GM18858 (cell line): ENCODE results near the gene GTF2H1.
A peak's percentile ranks its signal among the peaks of the same experiment; 100 is the strongest.
"Not testable (repeated sequence)": the region's sequence is repeated elsewhere in the genome, so short reads cannot be mapped to it uniquely, and the experiment has no call there.

Experiments
- ATAC-seq: cut with Tn5 transposase; IDR thresholded peaks from one replicate; pipeline ENCODE4 v1.9.1; 2021; ENCODE audit not compliant: unreplicated experiment

The GTF2H1 gene

DNA sequence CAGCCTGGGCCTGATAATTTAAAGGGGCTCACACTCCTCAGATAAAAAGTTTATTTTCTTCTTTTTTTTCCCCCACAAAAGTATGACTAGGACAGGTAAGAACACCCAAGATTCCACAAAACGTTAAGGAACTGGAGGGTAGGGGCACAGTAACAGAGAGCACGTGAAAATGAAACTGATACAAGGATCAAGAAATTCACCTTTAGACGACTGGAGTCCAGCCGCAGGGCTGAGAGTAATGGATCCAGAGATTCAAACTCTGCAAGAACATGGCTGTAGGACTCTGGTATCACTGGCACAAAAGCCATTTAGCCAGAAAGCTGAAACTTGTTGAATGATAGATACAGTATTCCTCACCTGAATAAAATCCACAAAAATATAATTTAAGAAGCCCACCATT lies 4.8 kb upstream of the GTF2H1 start:
- no peak for ATAC-seq

DNA sequence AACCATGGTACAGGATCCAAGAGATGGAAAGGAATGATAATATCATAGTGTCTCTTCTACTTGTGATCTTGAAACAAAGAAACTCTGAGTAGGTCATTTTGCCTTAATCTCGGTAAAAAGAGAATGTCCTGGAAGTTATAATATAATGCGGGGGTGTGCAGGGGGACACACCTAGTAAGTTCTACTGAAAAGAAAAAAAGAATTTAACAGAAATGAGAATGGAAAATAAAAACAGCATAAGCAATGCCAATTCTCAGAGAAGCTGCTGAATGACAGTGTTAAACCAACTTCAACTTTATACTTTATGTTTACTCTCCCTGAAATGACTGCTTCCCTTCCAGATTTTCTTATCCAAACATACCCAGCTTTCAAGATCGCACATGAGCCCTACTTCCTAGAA lies 2.5 kb upstream of the GTF2H1 start:
- no peak for ATAC-seq

DNA sequence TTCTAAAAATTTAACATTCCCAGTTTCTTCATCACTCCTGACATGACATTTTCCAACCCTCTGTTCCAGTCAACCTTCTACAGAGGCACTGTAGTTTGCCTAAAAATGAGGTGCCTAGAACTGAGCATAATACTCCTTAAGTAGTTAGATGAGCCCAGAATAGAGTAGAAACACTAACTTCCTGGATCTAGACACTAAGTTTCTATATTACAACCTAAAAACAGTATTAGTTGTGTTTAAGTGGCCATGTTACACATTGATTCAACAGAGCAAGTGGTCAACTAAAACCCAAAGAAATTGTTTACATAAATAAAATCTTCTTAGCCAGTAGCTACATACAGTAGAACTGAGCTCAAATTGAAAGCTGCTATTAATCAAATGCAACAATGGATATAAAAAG lies 1.8 kb upstream of the GTF2H1 start:
- no peak for ATAC-seq

DNA sequence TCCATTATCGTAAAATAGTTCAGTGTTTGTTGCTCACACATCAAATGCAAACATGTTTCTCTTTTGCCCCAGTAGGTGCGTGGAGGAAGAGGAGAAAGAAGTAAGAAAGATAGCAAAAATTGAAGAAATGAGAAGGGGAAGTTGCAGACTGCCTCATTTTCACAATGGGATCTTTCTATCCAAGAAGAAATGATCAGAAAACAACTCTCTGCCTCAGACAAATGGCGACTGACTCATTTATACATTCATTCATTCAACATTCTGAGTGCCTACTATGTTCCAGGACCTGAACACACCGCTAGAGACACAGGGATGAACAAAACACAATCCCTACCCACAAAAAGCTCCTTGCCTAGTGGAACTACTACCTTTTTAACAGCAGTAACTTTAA lies 794 bp upstream of the GTF2H1 start:
- ATAC-seq = peak; percentile 1

DNA sequence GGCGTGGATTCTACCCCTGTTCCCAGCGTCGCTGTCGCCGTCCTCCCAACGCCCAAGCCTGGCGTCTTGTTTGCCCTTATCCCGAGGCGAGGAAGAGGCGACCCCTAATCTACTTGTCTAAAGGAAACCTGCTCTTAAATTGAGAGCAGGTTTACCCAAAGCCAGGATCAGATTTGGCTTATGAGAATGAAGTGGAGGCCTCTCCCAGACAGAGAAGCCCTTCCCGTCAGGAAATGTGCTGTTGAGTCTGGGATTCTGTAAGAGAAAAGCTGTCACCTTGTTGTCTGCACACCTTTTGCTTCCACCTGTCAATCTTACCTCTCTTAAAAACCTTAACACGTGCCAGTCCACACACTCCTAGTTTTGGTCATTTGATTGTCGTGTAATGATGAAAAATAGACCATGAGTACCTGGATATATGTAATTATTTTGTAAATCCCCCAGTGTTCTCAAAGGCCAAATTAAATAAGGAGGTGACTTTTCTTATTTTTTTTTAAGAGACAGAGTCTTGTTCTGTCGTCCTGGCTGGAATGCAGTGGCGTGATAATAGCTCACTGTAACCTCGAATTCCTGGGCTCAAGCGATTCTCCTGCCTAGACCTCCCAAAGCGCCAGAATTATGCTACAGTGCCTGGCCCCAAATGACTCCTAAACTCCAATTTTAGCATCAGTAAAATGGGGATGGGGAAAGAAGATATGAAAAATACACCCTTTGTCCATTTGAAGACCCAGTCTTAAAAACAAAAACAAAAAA lies 627 bp downstream of the GTF2H1 start:
- ATAC-seq = no peak

DNA sequence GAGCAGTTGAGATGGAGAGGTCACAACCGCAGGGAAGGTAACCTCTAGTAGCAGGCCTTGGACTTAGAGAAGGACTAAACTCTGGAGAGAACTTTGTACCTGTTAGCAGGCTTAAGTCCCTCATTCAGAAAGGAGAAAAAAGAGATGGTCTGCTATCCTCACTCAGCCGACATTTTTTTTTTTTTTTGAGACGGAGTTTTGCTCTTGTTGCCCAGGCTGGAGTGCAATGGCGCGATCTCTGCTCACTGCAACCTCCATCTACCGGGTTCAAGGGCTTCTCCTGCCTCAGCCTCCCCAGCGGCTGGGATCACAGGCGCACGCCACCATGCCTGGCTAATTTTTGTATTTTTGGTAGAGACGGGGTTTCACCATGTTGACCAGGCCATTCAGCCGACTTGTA lies 1.5 kb downstream of the GTF2H1 start:
- ATAC-seq = not testable (repeated sequence)

DNA sequence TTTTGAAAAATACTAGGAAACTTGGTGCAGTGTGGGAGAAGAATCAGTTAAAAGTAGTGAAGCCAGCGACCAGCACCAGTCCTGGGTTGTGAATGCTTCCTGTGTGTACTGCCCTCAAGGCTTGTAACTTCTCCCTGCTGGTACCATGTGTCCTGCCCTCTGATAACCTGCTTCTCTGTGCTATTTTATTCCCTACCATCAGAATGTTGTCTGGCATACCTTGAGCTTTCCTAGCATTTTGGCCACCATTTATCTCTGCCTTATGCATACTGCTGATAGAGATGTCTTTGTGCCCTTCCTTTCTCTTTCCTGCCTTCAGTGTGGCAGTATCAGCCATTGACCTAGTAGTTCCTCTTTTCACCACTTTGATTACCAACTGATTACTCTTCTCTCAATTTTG lies 2.0 kb downstream of the GTF2H1 start:
- ATAC-seq = no peak

DNA sequence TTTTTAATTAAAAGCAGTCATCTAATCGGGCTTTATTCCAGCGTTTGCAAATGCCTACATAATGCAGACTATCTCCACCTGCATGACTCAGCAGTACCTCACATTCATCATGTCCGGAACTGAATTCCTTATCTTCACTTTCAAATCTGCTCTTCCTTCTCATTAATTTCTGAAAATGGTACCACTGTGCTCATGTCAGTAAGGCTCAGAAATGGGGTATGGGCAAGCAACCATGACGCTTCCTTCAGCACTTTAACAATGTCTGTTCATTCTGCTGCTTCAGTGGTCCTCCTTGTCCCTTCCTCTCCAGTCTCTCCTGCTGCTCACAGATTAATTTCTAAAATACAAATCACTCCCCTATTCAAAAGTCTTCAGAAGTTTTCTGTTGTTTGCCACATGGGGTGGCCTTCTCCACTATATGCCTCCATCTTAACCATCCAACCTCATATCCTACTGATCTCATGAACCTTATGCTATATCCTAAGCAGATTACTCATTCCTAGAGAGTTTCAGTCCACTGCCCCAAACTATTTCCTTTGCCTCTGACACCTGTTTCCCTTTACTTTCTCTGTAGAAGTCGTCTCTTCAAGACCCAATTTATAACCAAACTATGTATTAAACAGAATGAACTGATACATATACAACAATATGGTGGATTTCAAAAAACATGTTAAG lies 7.0 kb downstream of the GTF2H1 start:
- ATAC-seq = peak; percentile 70

DNA sequence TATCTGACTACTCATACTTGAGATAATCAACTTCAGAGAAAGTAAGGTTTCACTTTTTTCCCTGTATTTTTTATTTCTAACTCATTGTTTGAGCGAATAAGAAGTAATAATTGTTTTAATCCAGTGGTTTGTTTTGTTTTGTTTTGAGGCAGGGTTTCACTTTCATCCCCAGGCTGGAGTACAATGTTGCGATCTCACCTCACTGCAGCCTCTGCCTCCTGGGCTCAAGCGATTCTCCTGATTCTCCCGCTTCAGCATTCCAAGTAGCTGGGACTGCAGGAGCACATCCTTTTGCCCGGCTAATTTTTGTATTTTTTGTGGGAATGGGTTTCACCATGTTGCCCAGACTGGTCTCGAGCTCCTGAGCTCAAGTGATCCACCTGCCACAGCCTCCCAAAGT lies 8.6 kb downstream of the GTF2H1 start:
- no peak for ATAC-seq

DNA sequence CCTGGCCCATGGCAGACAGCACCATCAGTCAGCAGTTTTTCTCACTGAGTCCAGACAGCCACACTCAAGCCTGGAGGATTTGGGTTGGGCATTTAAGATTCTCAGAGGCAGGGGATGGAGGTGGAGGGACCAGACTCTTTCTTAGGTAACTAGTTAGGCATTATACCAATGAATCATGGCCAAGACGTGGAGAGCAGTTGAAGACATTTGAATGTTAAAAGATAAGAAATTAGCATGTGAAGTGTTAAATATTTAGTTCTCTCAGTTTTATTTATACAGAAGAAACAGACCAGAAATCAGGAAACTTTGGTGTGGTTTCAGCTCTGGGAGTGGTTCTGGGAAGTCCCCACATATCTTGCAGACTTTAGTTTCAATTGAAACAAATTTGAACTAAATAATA lies 9.9 kb downstream of the GTF2H1 start:
- ATAC-seq = no peak

DNA sequence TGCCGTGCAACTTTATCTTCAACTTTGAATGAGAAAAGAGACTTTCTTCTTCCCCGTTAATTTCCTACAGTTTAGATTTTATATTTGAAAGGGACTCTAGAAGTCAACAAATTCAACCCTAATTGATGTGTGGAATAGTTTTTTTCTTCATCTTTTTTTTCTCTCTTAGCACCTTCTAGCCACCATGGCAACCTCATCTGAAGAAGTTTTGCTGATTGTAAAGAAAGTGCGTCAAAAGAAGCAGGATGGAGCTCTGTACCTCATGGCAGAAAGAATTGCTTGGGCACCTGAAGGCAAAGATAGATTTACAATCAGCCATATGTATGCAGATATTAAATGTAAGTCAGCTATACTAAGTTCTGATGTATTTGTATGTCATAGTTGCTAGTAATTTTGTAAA lies 10.5 kb downstream of the GTF2H1 start:
- ATAC-seq = no peak

DNA sequence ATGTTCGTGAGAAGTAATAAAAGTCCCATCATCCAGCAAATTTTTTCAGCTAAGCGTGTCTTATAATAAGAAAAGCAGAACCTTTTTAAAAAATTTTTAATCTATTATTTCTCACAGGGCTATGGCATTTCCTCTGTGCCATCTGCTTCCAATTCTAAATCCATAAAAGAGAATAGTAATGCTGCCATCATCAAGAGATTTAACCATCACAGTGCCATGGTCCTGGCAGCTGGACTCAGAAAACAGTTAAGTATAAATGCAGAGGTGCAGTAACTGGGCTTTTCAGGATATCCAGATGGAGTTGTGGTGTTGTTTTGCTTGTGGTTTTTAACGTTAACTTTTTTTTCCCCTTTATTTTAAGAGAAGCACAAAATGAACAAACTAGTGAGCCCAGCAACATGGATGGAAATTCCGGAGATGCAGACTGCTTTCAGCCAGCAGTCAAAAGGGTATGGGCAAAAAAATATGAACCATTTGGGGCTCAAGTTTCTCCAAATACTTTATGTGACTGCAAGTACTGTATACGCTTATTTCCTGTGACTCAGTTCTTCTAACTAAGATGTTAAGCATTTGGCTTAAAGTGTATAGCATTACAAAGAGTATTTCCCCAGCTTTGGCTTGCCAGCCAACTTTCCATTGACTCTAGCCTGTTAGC lies 25.2 kb downstream of the GTF2H1 start:
- no peak for ATAC-seq

DNA sequence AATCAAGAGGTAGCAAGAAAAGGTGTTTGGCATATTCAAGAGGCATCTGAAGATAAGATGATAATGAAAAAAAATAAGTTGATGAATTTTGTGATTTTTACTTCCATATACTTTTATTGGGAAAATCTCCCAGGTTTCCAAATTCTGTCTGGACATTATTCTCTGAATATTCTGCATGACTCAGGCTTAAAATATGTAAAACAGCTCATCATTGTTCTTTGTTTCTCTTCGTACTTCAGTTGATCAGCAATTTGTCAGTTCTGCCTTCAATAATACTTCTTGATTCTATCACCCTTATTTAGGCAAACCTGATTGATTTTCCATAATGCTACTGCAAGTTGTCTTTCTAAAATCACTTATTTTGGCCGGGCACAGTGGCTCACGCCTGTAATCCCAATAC lies 30.2 kb downstream of the GTF2H1 start:
- no peak for ATAC-seq

DNA sequence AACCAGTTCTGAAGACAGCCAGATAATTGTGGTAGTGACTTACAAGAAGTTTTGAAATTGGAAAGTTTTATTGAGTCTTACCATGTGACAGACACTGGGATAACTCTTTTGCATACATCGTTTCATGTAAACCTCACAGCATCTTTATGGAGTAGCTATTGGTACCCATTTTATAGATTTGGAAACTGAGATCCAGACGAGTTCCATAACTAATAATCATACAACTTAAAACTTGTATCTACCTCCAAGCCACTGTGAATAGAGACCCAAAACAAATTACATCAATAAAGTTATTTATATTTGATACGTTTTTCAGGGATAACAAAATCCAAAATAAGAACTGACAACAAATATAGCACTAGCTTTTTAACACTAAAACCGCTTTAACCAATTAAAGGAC lies 36.3 kb downstream of the GTF2H1 start:
- no peak for ATAC-seq

DNA sequence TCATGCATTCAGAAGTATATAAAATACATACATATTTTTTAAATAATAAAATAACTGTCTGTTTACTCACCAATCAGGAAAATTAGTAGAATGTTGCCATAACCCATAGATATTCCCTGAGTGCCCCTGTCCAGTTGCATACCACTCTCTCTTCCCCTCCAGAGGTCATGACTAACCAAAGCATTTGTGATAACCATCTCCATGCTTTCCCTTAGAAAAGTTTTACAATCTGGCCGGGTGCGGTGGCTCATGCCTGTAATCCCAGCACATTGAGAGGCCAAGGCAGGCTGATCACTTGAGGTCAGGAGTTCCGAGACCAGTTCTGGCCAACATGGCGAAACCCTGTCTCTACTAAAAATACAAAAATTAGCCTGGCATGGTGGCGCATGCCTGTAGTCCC lies 38.8 kb downstream of the GTF2H1 start:
- ATAC-seq = no peak

DNA sequence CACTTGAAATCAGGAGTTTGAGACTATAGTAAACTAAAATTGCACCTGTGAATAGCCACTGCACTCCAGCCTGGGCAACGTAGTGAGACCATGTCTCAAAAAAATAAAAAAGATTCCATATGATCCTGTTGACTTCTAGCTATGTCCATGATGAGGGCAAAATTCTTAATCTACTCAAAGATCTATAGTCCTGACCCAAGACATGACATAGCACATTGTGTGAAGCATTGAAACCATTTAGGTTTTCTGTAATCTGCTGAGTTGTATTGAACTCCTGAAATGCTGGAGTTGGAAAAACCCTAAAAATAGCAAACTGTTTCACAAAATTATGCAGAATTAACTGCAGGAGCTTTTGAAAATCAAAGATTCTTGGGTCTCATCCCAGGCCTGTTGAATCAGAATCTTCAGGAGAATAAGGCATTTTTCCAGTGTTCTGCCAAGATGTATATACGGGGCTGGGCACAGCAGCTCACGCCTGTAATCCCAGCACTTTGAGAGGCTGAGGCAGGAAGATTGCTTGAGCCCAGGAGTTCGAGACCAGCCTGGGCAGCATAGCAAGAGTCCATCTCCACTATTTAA lies 42.2 kb downstream of the GTF2H1 start:
- ATAC-seq = no peak

DNA sequence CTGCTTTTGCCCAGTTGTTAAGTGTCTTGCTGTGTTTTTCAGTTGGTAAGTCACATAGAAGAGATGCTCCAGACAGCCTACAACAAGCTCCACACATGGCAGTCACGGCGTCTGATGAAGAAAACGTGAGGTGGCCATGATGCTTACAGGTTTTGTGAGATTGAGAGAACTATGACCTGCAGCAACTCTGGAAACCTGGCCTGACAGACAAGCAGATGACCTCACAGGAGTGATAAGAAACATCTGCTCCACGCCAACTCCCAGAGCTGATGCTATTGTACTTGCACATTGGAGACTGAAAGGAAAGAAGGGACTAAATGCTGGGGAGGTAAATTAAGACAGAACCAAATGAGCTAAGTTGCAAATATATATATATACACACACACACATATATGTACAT lies 43.4 kb downstream of the GTF2H1 start:
- ATAC-seq = no peak

DNA sequence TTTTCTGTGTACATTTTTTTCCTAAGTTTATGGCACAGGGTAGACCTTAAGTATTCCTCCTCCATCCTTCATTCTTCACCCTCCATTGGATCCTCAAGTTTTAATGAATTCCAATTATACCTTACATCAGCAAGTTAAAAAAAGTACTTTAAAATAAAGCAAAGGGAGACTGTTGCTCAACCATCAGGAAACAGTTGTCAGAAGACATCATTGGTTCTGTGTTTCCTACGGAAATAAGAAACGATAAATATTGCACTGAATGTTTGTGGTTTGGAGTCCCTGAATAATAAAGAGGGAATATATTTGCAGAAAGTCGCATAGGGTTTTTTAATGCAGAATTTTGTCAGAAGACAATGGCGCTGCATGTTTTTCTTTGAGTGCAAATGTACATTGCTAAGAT lies 43.9 kb downstream of the GTF2H1 start:
- no peak for ATAC-seq

DNA sequence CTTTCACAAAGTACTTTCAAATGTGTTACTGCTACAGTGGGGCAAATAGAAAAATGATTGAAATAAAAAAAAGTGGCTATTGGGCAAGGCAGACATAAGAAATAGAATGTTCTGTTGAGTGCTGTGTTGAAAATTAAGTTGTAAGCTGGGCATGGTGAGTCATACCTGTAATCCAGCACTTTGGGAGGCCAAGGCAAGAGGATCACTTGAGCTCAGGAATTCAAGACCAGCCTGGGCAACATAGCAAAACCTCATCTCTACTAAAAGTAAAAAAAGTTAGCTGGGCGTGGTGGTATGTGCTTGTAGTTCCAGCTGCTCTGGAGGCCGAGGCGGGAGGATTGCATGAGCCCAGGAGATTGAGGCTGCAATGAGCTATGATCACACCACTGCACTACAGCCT lies 45.1 kb downstream of the GTF2H1 start:
- no peak for ATAC-seq

DNA sequence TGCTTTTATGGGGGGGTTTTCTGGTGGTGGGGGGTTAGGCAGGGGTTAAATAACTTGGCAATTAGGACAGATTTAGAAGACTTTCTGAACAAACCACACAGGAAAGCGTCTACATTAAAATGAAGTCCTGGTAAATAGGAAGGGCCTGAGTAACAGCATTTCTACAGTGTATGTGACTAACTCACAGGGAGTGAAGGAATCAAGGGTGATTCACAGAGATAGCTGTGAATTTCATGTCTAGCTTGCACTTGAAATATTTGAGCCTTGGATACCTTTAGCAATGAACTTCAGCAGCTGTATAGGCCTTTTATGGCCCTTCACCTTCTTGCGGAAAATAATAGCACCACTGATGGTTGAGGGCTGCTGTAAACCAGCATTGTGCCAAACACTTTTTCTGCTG lies 45.9 kb downstream of the GTF2H1 start:
- no peak for ATAC-seq

DNA sequence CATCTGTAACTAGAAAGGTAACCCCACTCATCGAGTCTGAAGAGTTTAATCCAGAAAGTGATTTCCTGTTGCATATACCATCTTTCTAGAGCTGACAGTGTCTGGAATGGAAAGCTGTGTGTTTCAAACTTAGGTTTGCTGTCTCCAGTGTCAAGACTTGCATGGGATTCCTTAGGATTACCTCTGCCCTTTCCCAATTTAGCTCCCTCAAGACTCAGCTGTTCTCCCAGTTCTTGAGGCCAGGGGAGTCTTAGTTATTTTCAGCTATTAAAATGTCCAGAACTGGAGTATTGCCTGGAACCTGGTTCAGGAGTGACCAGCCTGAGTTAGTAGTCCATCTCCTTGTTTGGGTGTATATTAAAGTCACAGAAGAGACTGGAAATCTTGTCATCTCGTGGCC lies 47.0 kb downstream of the GTF2H1 start:
- ATAC-seq = no peak

DNA sequence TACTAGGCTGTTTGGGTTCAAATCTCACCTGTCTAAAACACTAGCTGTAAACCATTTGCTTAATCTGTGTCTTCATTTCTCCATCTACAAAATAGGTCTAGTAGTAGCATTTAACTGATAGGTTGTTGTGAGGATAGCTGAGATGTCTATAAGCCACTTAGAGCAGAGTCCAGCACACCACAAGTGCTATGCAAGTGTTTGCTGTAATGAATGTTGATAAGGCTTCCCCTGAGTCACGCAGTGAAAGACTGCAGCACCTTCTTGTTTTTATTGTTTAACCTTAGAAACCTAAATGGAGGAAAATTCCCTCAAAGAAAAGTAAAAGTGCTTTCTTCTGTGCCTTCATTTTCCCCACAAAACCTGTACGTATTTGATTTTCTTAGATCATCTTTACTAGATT lies 48.9 kb downstream of the GTF2H1 start:
- no peak for ATAC-seq
